PFSK-1 (cell line): ENCODE measurements around the gene SLC8A3.

Experiments
- FOXP2 ChIP-seq: optimal IDR thresholded peaks from 2 replicates; pipeline ENCODE3; 2011; ENCODE audit warnings: borderline replicate concordance, control low read depth, inconsistent platforms; ENCODE audit not compliant: insufficient read depth; ENCODE audit errors: extremely low read length, extremely low read depth
- POLR2AphosphoS5 ChIP-seq: IDR thresholded peaks from 2 replicates; pipeline ENCODE4 v1.6.1; 2012; ENCODE audit warnings: low read depth, mild to moderate bottlenecking, control low read depth, low read length, moderate library complexity
- SIN3A ChIP-seq: IDR thresholded peaks from 2 replicates; pipeline ENCODE4 v1.6.1; 2012; ENCODE audit warnings: mild to moderate bottlenecking, low read length, moderate library complexity, borderline replicate concordance; ENCODE audit not compliant: insufficient read depth
- TAF1 ChIP-seq: IDR thresholded peaks from 2 replicates; pipeline ENCODE4 v1.6.1; 2012; ENCODE audit warnings: low read length, control low read depth, borderline replicate concordance; ENCODE audit not compliant: insufficient read depth
- TF ChIP-seq, protein P1 (sequence below), 2 experiments: IDR thresholded peaks; 2 replicates each; pipeline versions ENCODE4 v1.6.1 to v1.8.0; 2011 to 2012; ENCODE audit warnings: low read depth in 2 of 2, low read length in 2 of 2, control low read depth in 1 of 2, inconsistent platforms in 1 of 2, mild to moderate bottlenecking in 1 of 2, moderate library complexity in 1 of 2; ENCODE audit not compliant: insufficient read depth in 1 of 2

SLC8A3 gene

DNA sequence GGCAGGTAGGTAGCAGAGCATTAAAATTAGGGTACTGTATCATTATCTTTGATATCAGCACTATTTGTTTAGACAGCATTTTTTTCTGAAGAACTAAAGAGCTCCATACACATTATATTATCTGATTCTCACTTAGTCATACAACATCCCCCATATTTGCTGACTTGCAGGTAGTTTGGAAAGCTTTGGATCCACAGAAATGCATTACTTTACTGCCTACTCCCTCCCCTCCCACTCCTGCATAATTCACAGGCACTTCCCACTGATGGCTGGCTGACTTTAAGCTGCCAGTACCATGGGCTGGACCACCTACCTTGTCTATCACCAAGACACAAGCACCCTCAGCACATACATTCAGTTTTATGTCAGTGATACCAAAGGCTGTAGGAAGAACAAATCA, 110.4 kb downstream of the SLC8A3 start:
- TF ChIP-seq TAF1, result no peak
- TF ChIP-seq, protein P1, sequence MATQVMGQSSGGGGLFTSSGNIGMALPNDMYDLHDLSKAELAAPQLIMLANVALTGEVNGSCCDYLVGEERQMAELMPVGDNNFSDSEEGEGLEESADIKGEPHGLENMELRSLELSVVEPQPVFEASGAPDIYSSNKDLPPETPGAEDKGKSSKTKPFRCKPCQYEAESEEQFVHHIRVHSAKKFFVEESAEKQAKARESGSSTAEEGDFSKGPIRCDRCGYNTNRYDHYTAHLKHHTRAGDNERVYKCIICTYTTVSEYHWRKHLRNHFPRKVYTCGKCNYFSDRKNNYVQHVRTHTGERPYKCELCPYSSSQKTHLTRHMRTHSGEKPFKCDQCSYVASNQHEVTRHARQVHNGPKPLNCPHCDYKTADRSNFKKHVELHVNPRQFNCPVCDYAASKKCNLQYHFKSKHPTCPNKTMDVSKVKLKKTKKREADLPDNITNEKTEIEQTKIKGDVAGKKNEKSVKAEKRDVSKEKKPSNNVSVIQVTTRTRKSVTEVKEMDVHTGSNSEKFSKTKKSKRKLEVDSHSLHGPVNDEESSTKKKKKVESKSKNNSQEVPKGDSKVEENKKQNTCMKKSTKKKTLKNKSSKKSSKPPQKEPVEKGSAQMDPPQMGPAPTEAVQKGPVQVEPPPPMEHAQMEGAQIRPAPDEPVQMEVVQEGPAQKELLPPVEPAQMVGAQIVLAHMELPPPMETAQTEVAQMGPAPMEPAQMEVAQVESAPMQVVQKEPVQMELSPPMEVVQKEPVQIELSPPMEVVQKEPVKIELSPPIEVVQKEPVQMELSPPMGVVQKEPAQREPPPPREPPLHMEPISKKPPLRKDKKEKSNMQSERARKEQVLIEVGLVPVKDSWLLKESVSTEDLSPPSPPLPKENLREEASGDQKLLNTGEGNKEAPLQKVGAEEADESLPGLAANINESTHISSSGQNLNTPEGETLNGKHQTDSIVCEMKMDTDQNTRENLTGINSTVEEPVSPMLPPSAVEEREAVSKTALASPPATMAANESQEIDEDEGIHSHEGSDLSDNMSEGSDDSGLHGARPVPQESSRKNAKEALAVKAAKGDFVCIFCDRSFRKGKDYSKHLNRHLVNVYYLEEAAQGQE (IDR thresholded peaks at IDR 0.05; ENCODE audit: insufficient read depth in 1 of 2, low read depth in 2 of 2, low read length in 2 of 2), result no peak
- no peak for TF ChIP-seq FOXP2
- no peak for TF ChIP-seq SIN3A
- no peak for TF ChIP-seq POLR2AphosphoS5

DNA sequence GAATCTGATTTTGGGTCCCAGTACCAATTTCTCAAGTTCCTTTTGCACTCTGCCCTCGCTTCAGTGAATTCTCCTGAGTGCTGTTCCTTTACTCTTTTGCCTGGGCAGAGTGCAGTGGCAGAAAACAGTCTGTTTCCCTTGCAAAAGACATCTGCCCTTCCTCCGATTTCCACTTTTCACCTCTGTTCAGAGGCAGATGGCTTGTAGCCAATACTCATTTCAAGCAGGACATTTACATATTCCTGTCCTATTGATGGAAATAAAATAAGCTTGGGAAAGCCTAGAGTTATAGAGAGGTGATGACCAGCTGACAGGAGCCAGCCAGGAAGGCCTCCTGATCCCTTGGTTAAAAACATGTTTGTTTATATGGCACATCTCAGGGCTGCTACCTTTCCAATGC, 111.0 kb downstream of the SLC8A3 start:
- no peak for TF ChIP-seq FOXP2
- TF ChIP-seq, protein P1 (IDR thresholded peaks at IDR 0.05; ENCODE audit: insufficient read depth in 1 of 2, low read depth in 2 of 2, low read length in 2 of 2), result no peak
- TF ChIP-seq TAF1, result no peak
- no peak for TF ChIP-seq SIN3A
- no peak for TF ChIP-seq POLR2AphosphoS5

DNA sequence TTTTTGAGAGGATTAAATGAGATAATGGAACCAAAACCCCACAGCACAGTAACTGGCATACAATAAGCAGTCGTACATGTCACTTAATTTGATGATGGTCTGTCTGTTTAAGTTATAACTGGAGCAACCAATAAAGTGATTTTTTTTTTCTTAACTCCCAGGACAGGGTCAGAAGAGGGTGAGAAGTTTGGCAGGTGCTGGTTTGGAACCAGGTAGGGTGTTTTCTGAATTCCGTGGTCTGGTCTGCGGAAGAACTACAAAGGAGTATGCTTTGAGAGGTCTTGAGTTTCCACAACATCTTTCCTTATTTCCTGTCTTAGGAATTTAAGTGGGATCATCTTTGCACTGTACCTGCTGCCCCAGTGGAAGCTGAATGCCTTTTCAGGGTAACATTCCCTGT, 111.7 kb downstream of the SLC8A3 start:
- no peak for TF ChIP-seq FOXP2
- no peak for TF ChIP-seq TAF1

DNA sequence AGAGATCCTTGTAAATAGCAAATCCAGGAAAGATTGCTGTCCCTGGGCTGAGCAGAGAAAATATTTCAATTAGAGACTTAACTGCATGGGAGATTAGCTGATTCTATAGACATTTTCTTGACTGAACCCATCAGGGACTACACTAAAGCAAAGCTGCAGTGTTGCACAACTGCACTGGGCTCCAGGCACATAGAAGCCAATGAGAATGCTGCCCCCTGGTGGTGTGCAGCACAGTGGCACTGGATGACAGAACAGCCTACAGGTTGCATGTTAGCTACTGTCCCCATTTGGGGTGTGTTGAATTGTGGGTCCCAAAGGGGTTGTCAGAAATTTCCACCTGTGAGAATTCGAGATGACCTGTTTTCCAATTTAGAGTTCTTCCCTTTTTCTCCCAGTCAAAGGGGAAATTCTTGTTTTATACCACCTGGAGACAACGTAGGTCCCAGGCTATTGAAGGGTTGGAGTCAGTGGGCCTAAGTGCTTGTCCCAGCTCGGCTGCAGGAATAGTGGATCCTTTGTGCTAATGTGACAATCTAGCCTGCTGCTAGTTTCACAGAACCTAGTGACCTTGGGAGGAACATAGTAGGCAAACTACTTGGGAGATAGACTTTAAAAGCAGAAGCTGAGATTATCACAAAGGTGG, 114.7 kb downstream of the SLC8A3 start:
- TF ChIP-seq SIN3A, result no peak
- TF ChIP-seq, protein P1 (IDR thresholded peaks at IDR 0.05; ENCODE audit: insufficient read depth in 1 of 2, low read depth in 2 of 2, low read length in 2 of 2), result no peak
- TF ChIP-seq TAF1, result no peak
- no peak for TF ChIP-seq POLR2AphosphoS5
- no peak for TF ChIP-seq FOXP2

DNA sequence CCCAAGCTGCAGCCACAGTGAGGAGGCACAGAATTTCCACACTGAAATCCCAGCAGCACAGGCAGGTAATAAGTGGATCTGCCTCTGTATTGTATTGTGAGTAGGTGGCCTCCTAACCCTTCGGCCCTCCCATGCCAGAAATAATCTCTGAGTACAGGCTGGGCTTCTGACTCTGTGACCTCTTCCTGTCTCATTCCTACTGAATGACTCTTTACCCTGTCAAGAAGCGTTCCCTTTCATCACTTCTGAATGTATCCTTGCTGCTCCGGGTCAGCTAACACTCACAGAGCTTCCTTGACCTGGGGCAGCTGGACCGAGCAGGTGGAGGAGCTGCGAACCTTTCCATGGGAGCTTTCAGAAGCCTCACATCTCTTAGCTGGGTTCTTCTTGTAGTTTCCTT, 119.6 kb downstream of the SLC8A3 start:
- TF ChIP-seq, protein P1 (IDR thresholded peaks at IDR 0.05; ENCODE audit: insufficient read depth in 1 of 2, low read depth in 2 of 2, low read length in 2 of 2), result no peak
- TF ChIP-seq FOXP2 (no peak), TAF1 (no peak), POLR2AphosphoS5 (no peak), SIN3A (no peak)
